ENCODE results near the gene OR6F1. TPM values are rescaled to one million over a fixed set of nuclear protein-coding genes. Genes with fewer than 3 reads are reported as not detected.

Gene OR6F1
- total and polyA plus RNA-seq, 10 of the 15 experiments (the other 5 are each of a cell fraction or from before 2014, with no cell fraction given), result not detected

- H3K27ac ChIP-seq (ENCODE audit: control insufficient read depth, insufficient read depth), result no peak overlapping the region
- intact Hi-C loops (cut with micrococcal nuclease; ENCODE audit: unreplicated experiment), result no loop called here
- ChIA-PET RAD21 (ENCODE audit: unreplicated experiment) (no interaction called here), POLR2A (no interaction called here), CTCF (no interaction called here), SMC1A (ENCODE audit: uncharacterized antibody, unreplicated experiment) (no interaction called here)
- ATAC-seq, result no peak
- TF ChIP-seq IKZF2 (IDR thresholded peaks at IDR 0.05) (no peak), SPI1 (IDR thresholded peaks at IDR 0.05; ENCODE audit: borderline replicate concordance, insufficient read depth, low read depth, low read length) (no peak), ZSCAN29 (IDR thresholded peaks at IDR 0.05) (no peak), NR2C1 (IDR thresholded peaks at IDR 0.05) (no peak), E4F1 (IDR thresholded peaks at IDR 0.05; ENCODE audit: borderline replicate concordance, partially characterized antibody) (no peak), ETV6 (conservative IDR thresholded peaks at IDR 0.05 in 1 of 2, IDR thresholded peaks at IDR 0.05 in 1 of 2; ENCODE audit: borderline replicate concordance in 1 of 2, low read depth in 1 of 2) (no peak), CEBPB (IDR thresholded peaks at IDR 0.05; ENCODE audit: borderline replicate concordance in 1 of 2, low read depth in 2 of 2, low read length in 2 of 2) (no peak), ZBTB4 (CRISPR knock-in tag; IDR thresholded peaks at IDR 0.05) (no peak)
- H3K9me3 ChIP-seq (replicated peaks; ENCODE audit: control insufficient read depth, insufficient read depth, low read length), result no peaks in the 10 kb centered on the region
- H3K36me3 ChIP-seq (ENCODE audit: control insufficient read depth in 2 of 2, insufficient read depth in 2 of 2, low read length in 1 of 2), result no peaks in the 10 kb centered on the region
- no peaks in the 10 kb centered on the region for H4K20me1 ChIP-seq (ENCODE audit: control insufficient read depth, insufficient read depth)
- FAIRE-seq, result no peak
- WGBS (ENCODE audit: insufficient coverage, insufficient replicate concordance, low lambda C conversion rate, missing lambda C conversion rate), result 28% methylated on average over 4 of the region's 4 CpGs
- H3K79me2 ChIP-seq (ENCODE audit: control insufficient read depth, insufficient read depth, low read length), result no peaks in the 10 kb centered on the region
- BruUV-seq (replicated peaks), result no TSS peak
- in situ Hi-C loops (cut with MboI), result no loop called here
- DNase-seq (ENCODE audit: low read depth, low spot score), result no peak
- H2AFZ ChIP-seq (ENCODE audit: control insufficient read depth, low read depth, low read length), result no peak overlapping the region
- no peaks in the 10 kb centered on the region for H3K27me3 ChIP-seq (replicated peaks in 1 of 2; ENCODE audit: control insufficient read depth in 2 of 2, insufficient read depth in 2 of 2, low read length in 1 of 2)
- no peaks in the 10 kb centered on the region for H3K4me1 ChIP-seq (ENCODE audit: control insufficient read depth, insufficient read depth, low read length)
- H3K4me2 ChIP-seq (ENCODE audit: control insufficient read depth, insufficient read depth), result no peak overlapping the region
- no peak overlapping the region for H3K4me3 ChIP-seq
- H3K9ac ChIP-seq (ENCODE audit: control insufficient read depth, insufficient read depth, low read length), result no peak overlapping the region
These were observed 4.8 kb upstream of the OR6F1 start for GRCh38 chr1:247721222-247721621.

Data from GM12878 (cell line).